Transverse colon (tissue), 4 donors: ENCODE measurements around the gene RD3L.

Experiments used
- CTCF ChIP-seq, 5 experiments: fragments of 200-600 bp in 3 of 5; fragments of 450-650 bp in 2 of 5; sonication (generic) in 3 of 5; IDR thresholded peaks; 1 replicate in 2 of 5; 2 replicates in 3 of 5; pipeline ENCODE4 v1.5.1; 2016 to 2017; ENCODE audit warnings: antibody characterized with exemption in 5 of 5, inconsistent platforms in 3 of 5, mild to moderate bottlenecking in 2 of 5, moderate library complexity in 1 of 5
- EP300 ChIP-seq: sonication (generic); formaldehyde crosslinking; IDR thresholded peaks from one replicate; pipeline ENCODE4 v1.6.1; 2017; ENCODE audit warnings: antibody characterized with exemption, low read depth
- POLR2A ChIP-seq: fragments of 450-650 bp; IDR thresholded peaks from one replicate; pipeline ENCODE4 v1.6.1; 2016; ENCODE audit warnings: antibody characterized with exemption, mild to moderate bottlenecking, moderate library complexity
- POLR2AphosphoS5 ChIP-seq, 3 donors: sonication (generic); formaldehyde crosslinking; IDR thresholded peaks; one replicate each; pipeline ENCODE4 v1.6.1; 2016; ENCODE audit warnings: antibody characterized with exemption in 3 of 3

GRCh38 chr14:103925316-103925715 is 17.0 kb downstream of the RD3L start:
- TF ChIP-seq CTCF (IDR thresholded peaks at IDR 0.05) (no peak), POLR2AphosphoS5 (IDR thresholded peaks at IDR 0.05) (no peak), POLR2A (no peak), EP300 (no peak)
